ENCODE results near the gene TTI1.

- TF ChIP-seq CTCF (IDR thresholded peaks at IDR 0.05; ENCODE audit: poor library complexity): no peak
- no peak for TF ChIP-seq EZH2 (IDR thresholded peaks at IDR 0.05; ENCODE audit: borderline replicate concordance)
- no peak for TF ChIP-seq EZH2phosphoT487 (IDR thresholded peaks at IDR 0.05; ENCODE audit: low read depth, severe bottlenecking, unreplicated experiment)
These were observed 22.6 kb upstream of the TTI1 start for GRCh38 chr20:38055848-38056247.

All from hepatocyte (in vitro differentiated cells).